PC-3 (cell line): Measurements from ENCODE around the gene COL16A1. TPM values are rescaled to one million over a fixed set of nuclear protein-coding genes. Genes with fewer than 3 reads are reported as not detected.

Source experiments
- ATAC-seq: fragments of 200-7000 bp; cut with Tn5 transposase; 2 replicates; pipeline ENCODE4 v1.9.1; 2020; ENCODE audit warnings: mild to moderate bottlenecking, moderate library complexity
- BruUV-seq: library from RNA; stranded (reverse); fragments of 400-500 nt; replicated peaks from 2 replicates; lab custom pipeline; 2021; lab: Mats Ljungman, UMichigan
- CTCF ChIA-PET: fragments of 300-600 bp; sonication (Branson Sonifier 250); formaldehyde crosslinking; loops from one replicate; lab custom pipeline; 2022; ENCODE audit warnings: antibody characterized with exemption; lab: Charles Lee
- POLR2A ChIA-PET: fragments of 300-600 bp; sonication (Branson Sonifier 250); formaldehyde crosslinking; loops from one replicate; lab custom pipeline; 2022; ENCODE audit warnings: antibody characterized with exemption; ENCODE audit not compliant: unreplicated experiment; lab: Charles Lee
- DNase-seq: peaks from one replicate; pipeline ENCODE4 v3.0.0-alpha.2; 2015
- H2AFZ ChIP-seq: fragments of 300-600 bp; sonication (generic); 2 replicates; pipeline ENCODE4 v1.6.0; 2016; ENCODE audit warnings: antibody characterized with exemption, low read length
- H3F3A ChIP-seq: fragments of 300-600 bp; sonication (generic); one replicate; pipeline ENCODE4 v1.6.0; 2017; ENCODE audit warnings: antibody characterized with exemption, low read length, control low read depth, mild to moderate bottlenecking; ENCODE audit not compliant: unreplicated experiment
- H3K27ac ChIP-seq: fragments of 300-600 bp; sonication (generic); 2 replicates; pipeline ENCODE4 v1.5.1; 2016; ENCODE audit warnings: mild to moderate bottlenecking, low read length
- H3K27me3 ChIP-seq: fragments of 300-600 bp; sonication (generic); 2 replicates; pipeline ENCODE4 v1.6.1; 2016; ENCODE audit warnings: low read length, mixed read lengths
- H3K36me3 ChIP-seq: fragments of 300-600 bp; sonication (generic); 2 replicates; pipeline ENCODE4 v1.6.1; 2016; ENCODE audit warnings: low read depth, mixed run types, low read length, mixed read lengths
- H3K4me1 ChIP-seq: fragments of 300-600 bp; sonication (generic); 2 replicates; pipeline ENCODE4 v1.5.1; 2016; ENCODE audit warnings: low read length; ENCODE audit not compliant: insufficient read depth
- H3K4me2 ChIP-seq: fragments of 300-600 bp; sonication (generic); 2 replicates; pipeline ENCODE4 v1.6.0; 2016; ENCODE audit warnings: low read length
- H3K4me3 ChIP-seq: fragments of 300-600 bp; sonication (generic); 2 replicates; pipeline ENCODE4 v1.5.1; 2016; ENCODE audit warnings: mild to moderate bottlenecking, low read length, mixed read lengths
- H3K79me2 ChIP-seq: fragments of 300-600 bp; sonication (generic); 2 replicates; pipeline ENCODE4 v1.6.1; 2017; ENCODE audit warnings: low read length, mixed read lengths
- H3K9ac ChIP-seq: fragments of 300-600 bp; sonication (generic); 2 replicates; pipeline ENCODE4 v1.6.0; 2016; ENCODE audit warnings: mild to moderate bottlenecking, low read length
- H3K9me2 ChIP-seq: fragments of 300-600 bp; sonication (generic); replicated peaks from 2 replicates; pipeline ENCODE4 v1.6.1; 2016; ENCODE audit warnings: mixed run types, low read length, mixed read lengths
- H3K9me3 ChIP-seq: fragments of 300-600 bp; sonication (generic); 2 replicates; pipeline ENCODE4 v1.6.1; 2016; ENCODE audit warnings: low read length, mixed read lengths
- H4K20me1 ChIP-seq: fragments of 300-600 bp; sonication (generic); 2 replicates; pipeline ENCODE4 v1.6.1; 2016; ENCODE audit warnings: low read length, mixed read lengths
- CTCF ChIP-seq: fragments of 300-600 bp; sonication (generic); conservative IDR thresholded peaks from 2 replicates; pipeline ENCODE4 v1.5.1; 2017; ENCODE audit warnings: antibody characterized with exemption, low read depth, mild to moderate bottlenecking, low read length
- EZH2 ChIP-seq: fragments of 300-600 bp; sonication (generic); IDR thresholded peaks from one replicate; pipeline ENCODE4 v1.6.1; 2017; ENCODE audit warnings: antibody characterized with exemption, mild to moderate bottlenecking, low read length; ENCODE audit not compliant: unreplicated experiment
- EZH2phosphoT487 ChIP-seq: fragments of 300-600 bp; sonication (generic); IDR thresholded peaks from 2 replicates; pipeline ENCODE4 v1.6.1; 2018; ENCODE audit warnings: mild to moderate bottlenecking, antibody characterized with exemption, low read length, borderline replicate concordance
- intact Hi-C: fragments of 100-400 bp; cut with micrococcal nuclease; formaldehyde crosslinking; loops from 2 replicates; pipeline ENCODE4 v1.9.0; 2023
- total RNA-seq: library from RNA; depleted of rRNA; stranded (reverse); fragments of >200 nt; gene quantifications from 2 replicates; pipeline ENCODE4 v1.2.3, GENCODE V29; 2014

COL16A1 gene
- total RNA-seq, 1 experiment from 2014 or later = 5.0 TPM

- no peaks in the 10 kb centered on the region for H3K27me3 ChIP-seq
- H2AFZ ChIP-seq = no peak overlapping the region
- no peaks in the 10 kb centered on the region for H3K9me2 ChIP-seq
- DNase-seq (no peak), ATAC-seq (no peak)
- no peak overlapping the region for H3K9ac ChIP-seq
- H3K4me3 ChIP-seq = 0 out of 2 replicates have a peak overlapping the region, but pooled peaks have one; percentile 76
- peaks cover 63% of the 10 kb centered on the region for H3K79me2 ChIP-seq
- peak overlapping the region; percentile 87; the same call in 1 of the 2 replicates for H3K4me2 ChIP-seq
- ChIA-PET POLR2A (no interaction called here), CTCF (no interaction called here)
- intact Hi-C loops = no loop called here
- no peaks in the 10 kb centered on the region for H3F3A ChIP-seq
- H4K20me1 ChIP-seq = no peaks in the 10 kb centered on the region
- H3K27ac ChIP-seq = no peak overlapping the region
- H3K36me3 ChIP-seq = no peaks in the 10 kb centered on the region
- H3K9me3 ChIP-seq = no peaks in the 10 kb centered on the region
- TF ChIP-seq CTCF (no peak), EZH2phosphoT487 (no peak), EZH2 (no peak)
- no TSS peak for BruUV-seq
- peaks cover 12% of the 10 kb centered on the region for H3K4me1 ChIP-seq
These were observed 60.9 kb downstream of the COL16A1 start for GRCh38 chr1:31642897-31643296.

- no TSS peak for BruUV-seq
- CTCF ChIA-PET = no interaction called here
- Histone ChIP-seq H3K4me3 (no peak overlapping the region), H3K36me3 (no peaks in the 10 kb centered on the region), H3K9me3 (no peaks in the 10 kb centered on the region), H3K27me3 (no peaks in the 10 kb centered on the region), H4K20me1 (no peaks in the 10 kb centered on the region), H2AFZ (no peak overlapping the region), H3K79me2 (peaks cover 69% of the 10 kb centered on the region), H3K4me2 (no peak overlapping the region), H3K4me1 (peaks cover 12% of the 10 kb centered on the region), H3K27ac (no peak overlapping the region), H3K9ac (no peak overlapping the region), H3K9me2 (no peaks in the 10 kb centered on the region), H3F3A (no peaks in the 10 kb centered on the region)
- ATAC-seq (no peak), DNase-seq (no peak)
- TF ChIP-seq EZH2phosphoT487 (no peak), CTCF (no peak), EZH2 (no peak)
- intact Hi-C loops = no loop called here
- POLR2A ChIA-PET = no interaction called here
These were observed 61.5 kb downstream of the COL16A1 start for GRCh38 chr1:31642366-31642765.

GRCh38 chr1:31640964-31641363, 62.9 kb downstream of the COL16A1 start:
- no peaks in the 10 kb centered on the region for H3F3A ChIP-seq
- CTCF ChIA-PET = no interaction called here
- ATAC-seq = no peak
- TF ChIP-seq EZH2phosphoT487 (no peak), EZH2 (no peak), CTCF (no peak)
- H3K4me2 ChIP-seq = no peak overlapping the region
- no peaks in the 10 kb centered on the region for H3K27me3 ChIP-seq
- H3K9ac ChIP-seq = no peak overlapping the region
- peaks cover 12% of the 10 kb centered on the region for H3K4me1 ChIP-seq
- no TSS peak for BruUV-seq
- no peak overlapping the region for H3K27ac ChIP-seq
- DNase-seq = no peak
- no peaks in the 10 kb centered on the region for H3K9me3 ChIP-seq
- H4K20me1 ChIP-seq = peaks cover 4% of the 10 kb centered on the region; the same call in 1 of the 2 replicates
- H3K36me3 ChIP-seq = no peaks in the 10 kb centered on the region
- no peaks in the 10 kb centered on the region for H3K9me2 ChIP-seq
- POLR2A ChIA-PET = no interaction called here
- intact Hi-C loops = no loop called here
- no peak overlapping the region for H3K4me3 ChIP-seq
- peaks cover 83% of the 10 kb centered on the region for H3K79me2 ChIP-seq
- no peak overlapping the region for H2AFZ ChIP-seq
